ENCODE results near the gene ADAMTS1.

Gene ADAMTS1

GRCh38 chr21:26819740-26820324 is 25.4 kb downstream of the ADAMTS1 start:
- in situ Hi-C loops (cut with HindIII; ENCODE audit: low sequenced_read_pairs), result no loop called here
- no peak for DNase-seq (ENCODE audit: low read depth, low spot score)
- H3K4me3 ChIP-seq (ENCODE audit: low read depth, low read length), result no peak overlapping the region
- TF ChIP-seq CTCF (IDR thresholded peaks at IDR 0.05; ENCODE audit: low read depth, low read length), result no peak

- no peak for DNase-seq (ENCODE audit: low read depth, low spot score)
- in situ Hi-C loops (cut with HindIII; ENCODE audit: low sequenced_read_pairs), result no loop called here
- no peak for TF ChIP-seq CTCF (IDR thresholded peaks at IDR 0.05; ENCODE audit: low read depth, low read length)
- no peak overlapping the region for H3K4me3 ChIP-seq (ENCODE audit: low read depth, low read length)
Measured at GRCh38 chr21:26818906-26819305, 26.3 kb downstream of the ADAMTS1 start.

GRCh38 chr21:26815197-26815596 is 30.0 kb downstream of the ADAMTS1 start:
- H3K4me3 ChIP-seq (ENCODE audit: low read depth, low read length), result no peak overlapping the region
- DNase-seq (ENCODE audit: low read depth, low spot score), result no peak
- TF ChIP-seq CTCF (IDR thresholded peaks at IDR 0.05; ENCODE audit: low read depth, low read length), result no peak
- in situ Hi-C loops (cut with HindIII; ENCODE audit: low sequenced_read_pairs), result no loop called here

- DNase-seq (ENCODE audit: low read depth, low spot score), result no peak
- in situ Hi-C loops (cut with HindIII; ENCODE audit: low sequenced_read_pairs), result no loop called here
- H3K4me3 ChIP-seq (ENCODE audit: low read depth, low read length), result no peak overlapping the region
- no peak for TF ChIP-seq CTCF (IDR thresholded peaks at IDR 0.05; ENCODE audit: low read depth, low read length)
Measured at GRCh38 chr21:26814386-26814785, 30.8 kb downstream of the ADAMTS1 start.

GRCh38 chr21:26813426-26813998 is 31.7 kb downstream of the ADAMTS1 start:
- in situ Hi-C loops (cut with HindIII; ENCODE audit: low sequenced_read_pairs), result no loop called here
- no peak for DNase-seq (ENCODE audit: low read depth, low spot score)
- TF ChIP-seq CTCF (IDR thresholded peaks at IDR 0.05; ENCODE audit: low read depth, low read length), result no peak
- no peak overlapping the region for H3K4me3 ChIP-seq (ENCODE audit: low read depth, low read length)

- in situ Hi-C loops (cut with HindIII; ENCODE audit: low sequenced_read_pairs), result no loop called here
- no peak overlapping the region for H3K4me3 ChIP-seq (ENCODE audit: low read depth, low read length)
- no peak for TF ChIP-seq CTCF (IDR thresholded peaks at IDR 0.05; ENCODE audit: low read depth, low read length)
- no peak for DNase-seq (ENCODE audit: low read depth, low spot score)
Measured at GRCh38 chr21:26812173-26812572, 33.0 kb downstream of the ADAMTS1 start.

All from astrocyte of the spinal cord (primary cell).